HepG2 (cell line): ENCODE measurements around the gene SPAG9. TPM values are rescaled to one million over a fixed set of nuclear protein-coding genes. Genes with fewer than 3 reads are reported as not detected.
A peak's percentile ranks its signal among the peaks of the same experiment; 100 is the strongest.

ENCODE experiments used
- ATF4 ChIP-seq, 2 experiments: fragments of 450-650 bp in 1 of 2; sonication (generic) in 1 of 2; formaldehyde crosslinking; IDR thresholded peaks; 2 replicates each; pipeline versions ENCODE4 v1.5.0 to v1.8.0; 2020 to 2022; ENCODE audit warnings: mild to moderate bottlenecking in 1 of 2, missing genetic modification reagents in 1 of 2
- CEBPB ChIP-seq: IDR thresholded peaks from 2 replicates; pipeline ENCODE4 v1.6.1; 2011; ENCODE audit warnings: low read depth, low read length, improper control_type of control experiment, borderline replicate concordance
- KDM4B ChIP-seq: sonication (generic); formaldehyde crosslinking; IDR thresholded peaks from 2 replicates; pipeline ENCODE4 v1.4.0; 2020; ENCODE audit warnings: missing genetic modification reagents
- KIAA2018 ChIP-seq: sonication (generic); formaldehyde crosslinking; IDR thresholded peaks from 2 replicates; pipeline ENCODE4 v1.5.0; 2020; ENCODE audit warnings: mild to moderate bottlenecking, missing genetic modification reagents, borderline replicate concordance
- PRDM4 ChIP-seq: sonication (generic); formaldehyde crosslinking; IDR thresholded peaks from 2 replicates; pipeline ENCODE4 v1.9.0; 2021; ENCODE audit warnings: missing genetic modification reagents, borderline replicate concordance
- SATB2 ChIP-seq: sonication (generic); formaldehyde crosslinking; IDR thresholded peaks from 2 replicates; pipeline ENCODE4 v1.5.0; 2020; ENCODE audit warnings: missing genetic modification reagents
- SOX13 ChIP-seq, 3 experiments: fragments of 450-650 bp in 1 of 3; sonication (generic) in 1 of 3; formaldehyde crosslinking in 1 of 3; IDR thresholded peaks in 2 of 3; conservative IDR thresholded peaks in 1 of 3; 2 replicates each; pipeline versions ENCODE4 v1.5.0 to v1.6.1; 2016 to 2020; ENCODE audit warnings: antibody characterized with exemption in 1 of 3, mild to moderate bottlenecking in 1 of 3, missing compliant biosample characterization in 1 of 3, missing genetic modification reagents in 1 of 3, moderate library complexity in 1 of 3
- SP4 ChIP-seq: sonication (generic); formaldehyde crosslinking; IDR thresholded peaks from 2 replicates; pipeline ENCODE4 v1.8.1; 2023; ENCODE audit warnings: mild to moderate bottlenecking, missing genetic modification reagents
- SRSF9 ChIP-seq: fragments of 200-400 bp; formaldehyde crosslinking; IDR thresholded peaks from 2 replicates; pipeline ENCODE4 v1.6.1; 2018; ENCODE audit warnings: borderline replicate concordance, mild to moderate bottlenecking, low read depth, low read length; ENCODE audit not compliant: insufficient read depth, poor library complexity, severe bottlenecking
- TBL1XR1 ChIP-seq: fragments of 150-350 bp; IDR thresholded peaks from 2 replicates; pipeline ENCODE4 v1.6.1; 2014; ENCODE audit warnings: borderline replicate concordance, low read length; ENCODE audit not compliant: partially characterized antibody
- ZFP36 ChIP-seq: fragments of 150-350 bp; IDR thresholded peaks from 2 replicates; pipeline ENCODE4 v1.6.1; 2018; ENCODE audit warnings: borderline replicate concordance, low read length, low read depth; ENCODE audit not compliant: partially characterized antibody
- ZNF235 ChIP-seq: sonication (generic); formaldehyde crosslinking; IDR thresholded peaks from 2 replicates; pipeline ENCODE4 v1.8.1; 2023; ENCODE audit warnings: mild to moderate bottlenecking, missing genetic modification reagents, borderline replicate concordance
- ZNF33A ChIP-seq: sonication (generic); formaldehyde crosslinking; IDR thresholded peaks from 2 replicates; pipeline ENCODE4 v1.5.1; 2020; ENCODE audit warnings: missing genetic modification reagents, mild to moderate bottlenecking, moderate library complexity, borderline replicate concordance
- ZNF570 ChIP-seq: sonication (generic); formaldehyde crosslinking; IDR thresholded peaks from 2 replicates; pipeline ENCODE4 v1.4.0; 2020; ENCODE audit warnings: mild to moderate bottlenecking, missing genetic modification reagents, borderline replicate concordance
- ZNF788 ChIP-seq: sonication (generic); formaldehyde crosslinking; IDR thresholded peaks from 2 replicates; pipeline ENCODE4 v1.5.0; 2020; ENCODE audit warnings: mild to moderate bottlenecking, missing genetic modification reagents, borderline replicate concordance
- polyA plus RNA-seq, 8 experiments: library from polyadenylated mRNA; depleted of rRNA in 3 of 8; stranded (reverse) in 7 of 8; unstranded in 1 of 8; fragments of >200 nt; fragmentation: Illumina TruSeq in 4 of 8; extraction: Trizol in 4 of 8; gene quantifications; 2 replicates each; pipeline versions ENCODE4 v1.2.1 to v1.2.3, GENCODE V29; 2011 to 2016; ENCODE audit warnings: low read depth in 4 of 8, missing spikeins in 1 of 8, mixed read lengths in 1 of 8; ENCODE audit not compliant: insufficient read depth in 1 of 8
- total RNA-seq, 5 experiments: library from RNA; depleted of rRNA; stranded (reverse); fragments of >200 nt; fragmentation: Illumina TruSeq; extraction: Trizol; gene quantifications; 2 replicates each; pipeline ENCODE4 v1.2.3, GENCODE V29; 2016; ENCODE audit warnings: low read depth in 1 of 5

The SPAG9 gene
- total and polyA plus RNA-seq, 2 of the 13 experiments (the other 11 are each of a cell fraction or from before 2014, with no cell fraction given): 43.2 to 78.6 TPM

GRCh38 chr17:50949989-50950877, 170.4 kb downstream of the SPAG9 start (continued):
- TF ChIP-seq KIAA2018 (CRISPR knock-in tag) (no peak), ZNF235 (CRISPR knock-in tag) (no peak), SATB2 (CRISPR knock-in tag) (no peak), SP4 (peak; percentile 58; the same call in 1 of the 2 replicates), SRSF9 (no peak), PRDM4 (CRISPR knock-in tag) (no peak), ATF4 (CRISPR knock-in tag; IDR thresholded peaks at IDR 0.05) (no peak), KDM4B (CRISPR knock-in tag) (peak; percentile 83; the same call in 1 of the 2 replicates), SOX13 (IDR thresholded peaks at IDR 0.05) (no peak), SOX13 (CRISPR knock-in tag; conservative IDR thresholded peaks at IDR 0.05 in 1 of 2, IDR thresholded peaks at IDR 0.05 in 1 of 2) (peak in 1 of 2 experiments; percentile 45; a peak in 2 of 4 replicates), ZNF788 (CRISPR knock-in tag) (peak; percentile 97; the same call in 1 of the 2 replicates), CEBPB (no peak), ZNF33A (CRISPR knock-in tag) (no peak), ZNF570 (CRISPR knock-in tag) (no peak), TBL1XR1 (no peak), ZFP36 (no peak)
